Activated CD8-positive, alpha-beta memory T cell treated with anti-CD3 and anti-CD28 coated beads, Interleukin-2, amount 50 U/mL, for 1 hour (primary cell): Measurements from ENCODE around the gene VPS35.

Source experiments
- DNase-seq: peaks from one replicate; pipeline ENCODE4 v3.0.0-alpha.2; 2020; ENCODE audit errors: extremely low read depth

The VPS35 gene

GRCh38 chr16:46613352-46613751, 75.6 kb downstream of the VPS35 start:
- DNase-seq = no peak

DNA sequence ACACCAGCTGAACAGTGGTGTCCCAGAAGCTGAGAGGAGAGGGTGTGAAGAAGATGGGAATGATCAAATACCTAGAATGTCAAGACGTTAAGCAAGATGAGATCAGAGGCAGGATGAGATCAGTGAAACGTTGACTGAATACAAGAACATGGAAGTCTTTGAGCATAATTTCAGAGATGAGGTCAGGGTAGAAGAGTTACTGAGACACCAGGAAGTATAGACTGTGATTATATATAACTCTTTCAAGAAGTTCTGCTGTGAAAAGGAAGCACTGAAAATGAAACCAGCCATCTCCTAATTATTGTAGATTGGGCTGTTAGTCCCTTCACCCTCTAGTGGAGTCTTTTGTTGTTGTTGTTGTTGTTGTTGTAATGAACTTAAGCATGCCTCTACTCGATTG, 76.9 kb downstream of the VPS35 start:
- DNase-seq = no peak

DNA sequence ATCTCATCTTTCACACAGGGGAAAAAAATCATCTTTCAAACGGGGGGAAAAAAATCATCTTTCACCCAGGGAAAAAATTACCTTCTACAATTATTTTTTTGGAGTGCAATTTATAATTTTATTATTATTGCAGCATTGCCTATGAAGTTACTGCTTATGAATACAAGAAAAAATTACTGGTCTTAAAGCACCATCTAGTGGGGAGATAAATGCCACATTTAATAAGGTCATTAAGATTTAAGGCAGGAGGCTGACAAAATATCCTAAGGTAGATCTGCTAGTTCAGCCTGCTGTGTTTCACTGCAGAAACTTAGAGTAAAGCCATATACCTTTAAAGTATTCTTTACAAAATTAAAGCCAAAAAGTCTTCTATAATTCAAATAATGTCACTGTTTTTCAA, 81.4 kb downstream of the VPS35 start:
- no peak for DNase-seq

GRCh38 chr16:46606231-46606630, 82.7 kb downstream of the VPS35 start:
- no peak for DNase-seq
